Hematopoietic multipotent progenitor cell treated with erythropoietin and hydrocortisone succinate and interleukin-3 and kit ligand, for 6 days (in vitro differentiated cells): ENCODE data around the gene SLC5A12.

Source experiments
- DNase-seq: peaks from one replicate; pipeline ENCODE4 v3.0.0-alpha.2; 2015

SLC5A12 gene

DNA sequence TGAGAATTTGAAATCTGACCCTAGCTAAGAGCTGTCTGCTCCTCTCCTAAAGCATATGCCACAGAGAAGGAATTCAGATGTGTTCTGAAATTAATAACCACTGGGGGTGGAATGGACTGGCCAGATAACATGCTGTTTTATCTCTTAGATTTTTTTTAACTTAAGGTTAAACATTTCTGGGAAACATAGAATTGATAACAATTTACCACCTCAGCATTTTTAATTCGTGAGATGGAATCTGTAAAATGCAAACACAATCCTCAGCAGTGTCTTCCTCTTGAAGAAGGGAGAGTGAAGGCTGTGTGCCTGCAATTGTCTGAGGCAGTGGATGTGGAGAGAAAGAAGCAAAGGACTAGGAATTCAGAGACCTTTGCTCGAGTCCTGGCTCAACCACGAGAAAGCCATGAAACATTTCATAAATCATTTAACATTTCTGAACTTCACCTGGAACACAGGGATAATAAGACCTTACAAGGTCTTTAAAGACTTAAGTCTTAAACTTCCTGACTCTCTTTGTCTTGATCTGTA is at the start of gene SLC5A12:
TSS of gene SLC5A12 (minus strand) at position 113 of the 528 bp plus-strand sequence. CDS start 346 bp downstream, outside the sequence.
- DNase-seq: no peak

DNA sequence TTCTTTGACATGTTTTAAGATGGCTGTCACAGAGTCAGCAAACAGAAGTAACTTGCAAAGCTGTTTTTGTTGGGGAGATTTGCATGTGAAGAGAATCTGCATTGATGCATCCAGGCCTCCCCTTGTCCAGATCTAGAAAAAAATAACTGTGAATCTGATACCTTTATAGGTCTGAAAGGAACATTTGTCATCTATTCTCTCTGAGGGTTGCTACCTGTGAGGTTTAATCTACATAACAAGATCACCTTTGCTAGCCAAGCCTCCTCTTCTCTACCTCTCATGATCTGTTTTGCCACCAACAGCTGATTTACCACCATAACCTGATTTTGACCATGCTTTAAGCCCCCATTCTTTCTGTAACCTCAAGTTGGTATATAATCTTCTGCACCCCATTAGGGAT is 47.2 kb upstream of the SLC5A12 start:
- no peak for DNase-seq

DNA sequence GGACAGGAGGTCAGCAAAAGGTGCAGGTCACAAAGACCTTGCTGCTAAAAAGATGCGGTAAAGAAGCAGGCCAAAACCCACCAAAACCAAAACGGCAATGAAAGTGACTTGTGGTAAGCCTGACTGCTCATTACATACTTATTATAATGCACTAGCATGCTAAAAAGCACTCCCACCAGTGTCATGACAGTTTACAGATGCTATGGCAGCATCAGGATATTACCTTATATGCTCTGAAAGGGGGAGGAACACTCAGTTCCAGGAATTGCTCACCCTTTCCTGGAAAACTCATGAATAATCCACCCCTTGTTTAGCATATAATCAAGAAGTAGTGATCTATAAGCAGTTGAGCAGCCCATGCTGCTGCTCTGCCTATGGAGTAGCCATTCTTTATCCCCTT is 45.2 kb upstream of the SLC5A12 start:
- no peak for DNase-seq

GRCh38 chr11:26765323-26765722 is 43.5 kb upstream of the SLC5A12 start:
- no peak for DNase-seq

DNA sequence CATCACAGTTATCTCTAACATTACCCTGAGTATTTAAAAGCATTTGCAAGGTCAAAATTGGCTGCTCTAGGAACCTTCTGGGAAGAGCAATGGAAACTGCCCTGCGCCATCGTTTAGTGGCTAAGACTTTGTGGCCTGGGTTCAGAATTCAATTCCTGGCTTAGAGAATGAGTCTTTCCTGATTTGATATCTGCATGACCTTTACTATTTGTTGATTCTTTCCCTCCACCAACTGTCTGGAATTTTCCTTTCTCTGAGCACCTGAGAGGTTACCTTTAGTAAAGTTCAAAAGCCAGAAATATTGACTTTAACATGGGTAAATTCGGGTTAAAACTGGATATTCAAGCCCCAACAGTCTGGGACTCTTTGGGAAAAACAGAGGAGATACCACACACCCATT is 43.0 kb upstream of the SLC5A12 start:
- no peak for DNase-seq

DNA sequence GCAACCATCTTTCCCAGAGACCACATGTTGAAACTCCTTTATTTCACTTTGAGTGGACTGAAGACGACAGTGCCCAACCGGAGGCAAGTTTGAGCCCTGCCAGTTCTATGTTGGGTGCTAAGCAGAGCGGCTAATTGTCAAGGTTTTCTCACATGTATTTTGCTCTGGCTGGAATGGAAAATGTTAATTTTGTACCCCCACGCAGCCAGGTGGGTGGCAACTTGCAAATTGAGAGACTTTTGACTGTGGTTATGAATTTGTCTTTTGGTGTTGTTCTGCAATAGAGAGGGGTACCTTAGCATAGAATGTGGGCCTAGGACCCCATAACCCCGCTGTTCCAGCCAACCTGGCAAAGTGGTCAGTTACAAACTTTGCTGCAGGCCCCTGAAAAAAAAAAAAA is 42.5 kb upstream of the SLC5A12 start:
- DNase-seq: no peak

GRCh38 chr11:26762089-26762488 is 40.2 kb upstream of the SLC5A12 start:
- DNase-seq: no peak

- no peak for DNase-seq
These were observed 39.5 kb upstream of the SLC5A12 start for GRCh38 chr11:26761361-26761809.

DNA sequence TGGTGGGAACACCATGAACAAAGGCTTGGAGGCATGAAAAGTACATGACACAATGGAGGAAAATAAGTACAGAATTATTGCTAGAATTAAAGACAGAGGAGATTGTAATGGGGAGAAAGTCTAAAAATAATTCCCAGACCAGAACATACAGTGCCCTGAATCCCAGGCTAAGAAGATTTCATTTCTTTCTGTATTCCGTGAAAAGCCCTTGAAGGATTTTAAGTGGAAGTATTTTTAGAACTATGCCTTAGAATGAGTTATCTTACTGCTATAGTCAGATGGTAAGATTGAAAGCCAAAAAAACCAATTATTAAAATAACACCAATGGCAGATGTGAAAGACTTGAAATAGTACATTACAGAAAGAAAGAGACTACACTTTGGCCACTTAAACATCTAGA is 36.1 kb upstream of the SLC5A12 start:
- no peak for DNase-seq

DNA sequence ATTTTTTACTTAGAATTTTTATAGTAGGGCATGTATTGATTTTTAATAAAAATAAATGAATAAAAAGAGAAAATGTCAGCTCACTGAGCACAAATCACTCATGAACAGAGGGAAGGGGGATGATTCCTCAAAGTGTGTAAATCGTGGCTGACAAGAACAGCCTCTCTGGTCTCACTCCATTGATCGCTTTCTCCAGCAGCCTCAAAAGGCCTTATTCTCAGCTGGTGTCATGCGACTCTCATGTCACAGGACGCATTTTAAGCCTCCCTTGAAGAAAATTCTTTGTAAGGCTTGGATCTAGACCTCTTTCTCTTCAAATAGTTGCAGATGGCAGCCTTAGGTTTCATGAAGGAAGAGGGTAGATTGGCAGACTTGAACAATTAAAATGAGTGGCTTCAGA is 33.9 kb upstream of the SLC5A12 start:
- no peak for DNase-seq

DNA sequence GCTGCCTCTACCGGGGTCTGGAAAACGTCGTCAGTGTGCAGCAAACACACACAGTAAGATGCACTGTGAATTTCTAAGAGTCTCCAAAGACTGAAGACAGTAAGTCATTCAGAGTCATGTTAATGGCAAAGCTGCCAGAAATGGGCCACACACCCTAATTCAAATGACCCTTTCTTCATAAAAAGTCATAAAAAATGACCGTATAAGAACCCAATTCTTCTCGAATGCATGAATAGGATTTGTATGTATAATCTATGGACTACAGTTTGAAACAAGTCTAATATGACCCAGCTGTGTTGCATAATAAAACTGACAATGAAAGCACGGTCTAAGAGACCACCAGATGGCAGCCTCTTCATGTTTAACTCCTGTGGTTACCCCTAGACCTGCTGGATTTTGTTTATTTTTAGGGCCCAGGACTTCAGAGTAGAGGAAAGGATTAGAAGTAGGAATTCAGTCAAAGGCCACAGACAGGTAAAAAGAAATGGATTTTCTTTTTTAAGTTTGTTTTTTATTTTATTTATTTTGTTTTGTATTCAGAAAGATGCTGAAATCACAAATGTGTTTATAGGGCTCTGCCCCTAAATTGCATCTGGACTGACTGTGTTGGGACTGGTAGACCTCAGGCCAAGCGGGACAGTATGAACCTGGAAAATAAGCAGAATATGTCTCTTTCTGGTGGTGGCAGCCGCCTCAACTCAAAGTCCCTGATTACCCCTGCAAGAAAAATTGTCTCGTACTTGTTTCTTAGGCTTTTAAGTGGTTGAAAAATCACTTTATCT is 32.1 kb upstream of the SLC5A12 start:
- DNase-seq: peak; percentile 65

DNA sequence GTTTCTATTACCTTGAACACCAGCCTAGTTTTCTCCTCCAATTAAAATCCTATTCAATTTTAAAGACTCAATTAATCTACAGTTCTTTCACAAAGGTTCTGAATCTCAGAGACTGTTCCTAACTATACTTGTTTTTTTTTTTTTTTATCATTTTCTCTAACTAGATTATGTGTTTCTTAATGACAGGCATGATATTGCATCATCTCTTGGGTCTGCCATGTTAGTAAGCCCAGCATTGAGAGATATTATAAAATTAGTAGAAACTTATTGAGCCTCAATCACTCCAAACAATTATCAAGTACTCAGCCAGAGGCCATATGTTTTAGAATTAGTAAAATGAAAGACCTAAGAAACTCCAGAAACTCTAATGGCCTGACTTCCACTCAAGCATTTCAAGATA is 28.1 kb upstream of the SLC5A12 start:
- no peak for DNase-seq

DNA sequence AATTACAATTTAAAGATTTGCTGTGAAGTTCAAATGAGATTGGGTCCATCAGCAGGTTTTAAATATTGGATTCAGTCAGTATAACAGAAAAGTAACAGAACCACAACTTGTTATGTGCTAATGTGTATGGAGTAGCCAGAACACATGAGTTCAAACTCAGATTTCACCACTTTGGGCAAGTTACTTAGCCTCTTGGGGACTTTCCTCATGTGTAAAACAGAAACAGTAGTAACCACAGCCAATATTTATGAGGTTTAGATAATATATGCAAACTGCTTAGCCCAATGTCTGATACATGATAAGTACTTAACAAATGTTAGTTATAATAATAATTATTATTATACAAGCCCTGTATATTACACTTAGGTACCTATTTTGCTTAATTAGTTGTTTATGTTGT is 21.8 kb upstream of the SLC5A12 start:
- no peak for DNase-seq

- DNase-seq: no peak
These were observed 21.1 kb upstream of the SLC5A12 start for GRCh38 chr11:26742966-26743365.

DNA sequence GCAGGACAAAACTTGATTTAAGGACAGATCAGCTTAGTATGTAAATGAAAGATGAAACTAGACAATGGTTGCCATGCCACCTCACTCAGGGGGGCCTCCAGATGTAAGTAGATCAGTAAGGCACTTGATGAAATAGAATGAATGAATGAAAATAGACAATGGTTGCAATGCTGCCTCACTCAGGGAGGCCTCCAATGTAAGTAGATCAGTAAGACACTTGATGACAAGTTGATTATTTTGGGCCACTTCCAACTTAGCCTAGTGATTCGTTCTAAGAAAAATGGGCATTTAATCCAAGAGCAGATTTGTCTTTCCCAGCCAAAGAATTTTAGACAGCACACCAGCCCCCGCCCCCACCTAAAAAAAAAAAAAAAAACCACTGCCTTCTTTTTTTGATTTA is 19.2 kb upstream of the SLC5A12 start:
- DNase-seq: no peak

- DNase-seq: no peak
These were observed 17.7 kb upstream of the SLC5A12 start for GRCh38 chr11:26739366-26740073.

GRCh38 chr11:26734691-26735090 is 12.8 kb upstream of the SLC5A12 start:
- DNase-seq: no peak

GRCh38 chr11:26731084-26731456 is 9.2 kb upstream of the SLC5A12 start:
- no peak for DNase-seq

GRCh38 chr11:26730414-26731083 is 8.7 kb upstream of the SLC5A12 start:
- no peak for DNase-seq

DNA sequence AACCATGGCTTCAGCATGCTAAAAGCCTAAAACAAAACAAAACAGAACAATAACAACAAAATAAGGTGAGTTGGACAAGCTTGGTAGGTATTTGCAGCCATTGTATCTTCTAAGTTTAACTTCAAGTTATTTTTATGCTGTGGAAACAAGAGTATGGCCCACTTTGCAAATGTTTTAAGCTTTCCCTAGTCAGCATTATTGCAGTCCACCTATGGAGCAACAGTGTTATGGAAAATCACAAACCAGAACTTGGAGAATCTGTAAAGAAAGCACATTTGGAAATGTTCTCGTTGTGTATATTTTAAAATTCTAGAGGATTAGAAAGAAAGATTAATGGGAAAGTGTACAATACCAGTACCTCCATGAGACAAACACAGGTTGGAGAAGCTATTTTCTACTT is 7.4 kb upstream of the SLC5A12 start:
- DNase-seq: no peak

GRCh38 chr11:26726960-26727359 is 5.1 kb upstream of the SLC5A12 start:
- no peak for DNase-seq

DNA sequence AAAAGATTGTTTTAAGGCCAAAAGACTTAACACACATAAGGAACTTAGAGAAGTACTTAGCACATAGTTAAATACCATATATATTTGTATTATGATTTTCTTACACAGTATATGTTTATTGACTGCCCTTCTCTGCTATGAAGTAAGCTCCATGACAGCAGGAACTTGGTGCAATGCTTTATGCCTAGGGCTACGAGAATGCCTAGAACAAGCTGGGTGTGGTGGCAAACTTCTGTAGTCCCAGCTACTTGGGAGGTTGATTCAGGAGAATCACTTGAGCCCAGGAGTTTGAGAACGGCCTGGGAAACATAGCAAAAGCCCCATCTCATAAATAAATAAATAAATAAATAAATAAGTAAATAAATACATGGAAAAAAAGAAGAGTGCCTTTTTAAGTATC is 1.9 kb downstream of the SLC5A12 start:
- no peak for DNase-seq

GRCh38 chr11:26719289-26719973 is 2.4 kb downstream of the SLC5A12 start:
- DNase-seq: no peak
